HG03520 (cell line): ENCODE results near the gene SEMA3B.
"Not testable (repeated sequence)": the region's sequence is repeated elsewhere in the genome, so short reads cannot be mapped to it uniquely, and the experiment has no call there.

ENCODE experiments used
- ATAC-seq: cut with Tn5 transposase; IDR thresholded peaks from one replicate; pipeline ENCODE4 v1.9.1; 2021; ENCODE audit warnings: mild to moderate bottlenecking, moderate library complexity; ENCODE audit not compliant: unreplicated experiment

Gene SEMA3B

GRCh38 chr3:50271314-50271936 lies 2.5 kb downstream of the SEMA3B start:
- no peak for ATAC-seq

- not testable (repeated sequence) for ATAC-seq
Observed at GRCh38 chr3:50272538-50272910, 3.6 kb downstream of the SEMA3B start.

- ATAC-seq = peak; percentile 68
Observed at GRCh38 chr3:50272911-50273688, 4.2 kb downstream of the SEMA3B start.

GRCh38 chr3:50273689-50274065 lies 4.7 kb downstream of the SEMA3B start:
- ATAC-seq = no peak

GRCh38 chr3:50274371-50275104 lies 5.6 kb downstream of the SEMA3B start:
- no peak for ATAC-seq

- no peak for ATAC-seq
Observed at GRCh38 chr3:50275141-50275995, 6.4 kb downstream of the SEMA3B start.

GRCh38 chr3:50275996-50276761 lies 7.2 kb downstream of the SEMA3B start:
- ATAC-seq = no peak

GRCh38 chr3:50276762-50277101 lies 7.8 kb downstream of the SEMA3B start:
- ATAC-seq = no peak

GRCh38 chr3:50278123-50278879 lies 9.4 kb downstream of the SEMA3B start:
- no peak for ATAC-seq

GRCh38 chr3:50278880-50279224 lies 9.9 kb downstream of the SEMA3B start, which contains the start of gene LSMEM2:
Gene LSMEM2, plus strand, starts transcription at chr3:50279087. Its CDS starts 27 bp downstream, at chr3:50279114.
- no peak for ATAC-seq

GRCh38 chr3:50279255-50280016 lies 10.5 kb downstream of the SEMA3B start:
- ATAC-seq = no peak

GRCh38 chr3:50284121-50284520 lies 15.2 kb downstream of the SEMA3B start:
- not testable (repeated sequence) for ATAC-seq

- ATAC-seq = no peak
Observed at GRCh38 chr3:50286322-50287227, 17.6 kb downstream of the SEMA3B start.

- ATAC-seq = no peak
Observed at GRCh38 chr3:50287262-50287661, 18.3 kb downstream of the SEMA3B start.

GRCh38 chr3:50288387-50289007 lies 19.6 kb downstream of the SEMA3B start:
- ATAC-seq = no peak

GRCh38 chr3:50289130-50289529 lies 20.2 kb downstream of the SEMA3B start:
- ATAC-seq = no peak

- no peak for ATAC-seq
Observed at GRCh38 chr3:50290161-50290641, 21.3 kb downstream of the SEMA3B start.
